Body of pancreas (tissue), 4 donors: Measurements from ENCODE around the gene SATB2. TPM values are rescaled to one million over a fixed set of nuclear protein-coding genes. Genes with fewer than 3 reads are reported as not detected.

ENCODE experiments used
- ATAC-seq: fragments of 150-250 bp; one replicate; pipeline ENCODE4 v1.9.1; 2016
- DNase-seq, 4 donors: peaks; one replicate each; pipeline ENCODE4 v3.0.0-alpha.2; 2019
- H3K27ac ChIP-seq, 4 donors: fragments of 200-600 bp; sonication (generic); 1 replicate in 3 of 4; 2 replicates in 1 of 4; pipeline versions ENCODE4 v1.5.1 to v1.6.1; 2016 to 2019; ENCODE audit warnings: mild to moderate bottlenecking in 1 of 4, mixed read lengths in 1 of 4, moderate library complexity in 1 of 4
- H3K27me3 ChIP-seq, 2 donors: fragments of 200-600 bp; sonication (generic); one replicate each; pipeline ENCODE4 v1.6.0; 2016; ENCODE audit warnings: mild to moderate bottlenecking in 1 of 2
- H3K36me3 ChIP-seq, 2 donors: fragments of 200-600 bp; sonication (generic); replicated peaks in 1 of 2; 2 replicates each; pipeline ENCODE4 v1.5.1; 2016; ENCODE audit warnings: low read depth in 2 of 2; ENCODE audit not compliant: insufficient read depth in 1 of 2
- H3K4me1 ChIP-seq: fragments of 200-600 bp; sonication (generic); one replicate; pipeline ENCODE4 v1.6.0; 2016
- H3K4me3 ChIP-seq, 2 donors: fragments of 200-600 bp; sonication (generic); 1 replicate in 1 of 2; 2 replicates in 1 of 2; pipeline ENCODE4 v1.5.1; 2016 to 2019
- H3K9me3 ChIP-seq, 3 donors: fragments of 200-600 bp; sonication (generic); 1 replicate in 2 of 3; 2 replicates in 1 of 3; pipeline ENCODE4 v1.5.1; 2016
- POLR2A ChIP-seq, 3 donors: fragments of 450-650 bp; IDR thresholded peaks; one replicate each; pipeline ENCODE4 v1.6.1; 2016; ENCODE audit warnings: antibody characterized with exemption in 3 of 3, mild to moderate bottlenecking in 2 of 3
- WGBS, 2 donors: methylation state at CpG; one replicate each; pipeline ENCODE4 v1.1.5; 2017; 5-methylcytosine and 5-hydroxymethylcytosine counted together
- intact Hi-C: fragments of 100-400 bp; cut with DNase I; formaldehyde crosslinking; loops from one replicate; pipeline ENCODE4 v1.15.1; 2023
- total RNA-seq, 2 donors: library from RNA; depleted of rRNA; stranded (reverse); fragments of >200 nt; gene quantifications; one replicate each; pipeline ENCODE4 v1.1.0, GENCODE V29; 2016
- TF ChIP-seq, protein P1 (sequence below), 7 experiments: fragments of 450-650 bp in 4 of 7; fragments of 200-600 bp in 3 of 7; sonication (generic) in 3 of 7; IDR thresholded peaks; one replicate each; pipeline ENCODE4 v1.5.1; 2016 to 2019; ENCODE audit warnings: antibody characterized with exemption in 7 of 7

Gene SATB2
- total RNA-seq, 2 donors from 2014 or later = 2.6 to 4.3 TPM

GRCh38 chr2:199404841-199405240 is 52.9 kb downstream of the SATB2 start:
- no peak for ATAC-seq
- Histone ChIP-seq H3K4me1 (no peaks in the 10 kb centered on the region), H3K27ac (no peak overlapping the region)

GRCh38 chr2:199395311-199395710 is 62.4 kb downstream of the SATB2 start:
- no peak for DNase-seq
- H3K4me1 ChIP-seq = no peaks in the 10 kb centered on the region
- intact Hi-C loops = no loop called here
- ATAC-seq = no peak
- H3K27ac ChIP-seq = no peak overlapping the region
- H3K4me3 ChIP-seq = no peak overlapping the region
- no peak for TF ChIP-seq POLR2A (IDR thresholded peaks at IDR 0.05)
- TF ChIP-seq, protein P1, sequence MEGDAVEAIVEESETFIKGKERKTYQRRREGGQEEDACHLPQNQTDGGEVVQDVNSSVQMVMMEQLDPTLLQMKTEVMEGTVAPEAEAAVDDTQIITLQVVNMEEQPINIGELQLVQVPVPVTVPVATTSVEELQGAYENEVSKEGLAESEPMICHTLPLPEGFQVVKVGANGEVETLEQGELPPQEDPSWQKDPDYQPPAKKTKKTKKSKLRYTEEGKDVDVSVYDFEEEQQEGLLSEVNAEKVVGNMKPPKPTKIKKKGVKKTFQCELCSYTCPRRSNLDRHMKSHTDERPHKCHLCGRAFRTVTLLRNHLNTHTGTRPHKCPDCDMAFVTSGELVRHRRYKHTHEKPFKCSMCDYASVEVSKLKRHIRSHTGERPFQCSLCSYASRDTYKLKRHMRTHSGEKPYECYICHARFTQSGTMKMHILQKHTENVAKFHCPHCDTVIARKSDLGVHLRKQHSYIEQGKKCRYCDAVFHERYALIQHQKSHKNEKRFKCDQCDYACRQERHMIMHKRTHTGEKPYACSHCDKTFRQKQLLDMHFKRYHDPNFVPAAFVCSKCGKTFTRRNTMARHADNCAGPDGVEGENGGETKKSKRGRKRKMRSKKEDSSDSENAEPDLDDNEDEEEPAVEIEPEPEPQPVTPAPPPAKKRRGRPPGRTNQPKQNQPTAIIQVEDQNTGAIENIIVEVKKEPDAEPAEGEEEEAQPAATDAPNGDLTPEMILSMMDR (IDR thresholded peaks at IDR 0.05) = no peak
- no peaks in the 10 kb centered on the region for H3K9me3 ChIP-seq
- no peaks in the 10 kb centered on the region for H3K27me3 ChIP-seq
- H3K36me3 ChIP-seq = no peaks in the 10 kb centered on the region

More at GRCh38 chr2:199404841-199405240, 52.9 kb downstream of the SATB2 start:
- TF ChIP-seq, protein P1 (IDR thresholded peaks at IDR 0.05) = no peak
- no peak for TF ChIP-seq POLR2A (IDR thresholded peaks at IDR 0.05)
- Histone ChIP-seq H3K9me3 (no peaks in the 10 kb centered on the region), H3K4me3 (no peak overlapping the region), H3K27me3 (no peaks in the 10 kb centered on the region), H3K36me3 (no peaks in the 10 kb centered on the region)
- no peak for DNase-seq
- intact Hi-C loops = no loop called here
- WGBS, 2 donors = 80 to 94% methylated on average over 1 of the region's 1 CpG

DNA sequence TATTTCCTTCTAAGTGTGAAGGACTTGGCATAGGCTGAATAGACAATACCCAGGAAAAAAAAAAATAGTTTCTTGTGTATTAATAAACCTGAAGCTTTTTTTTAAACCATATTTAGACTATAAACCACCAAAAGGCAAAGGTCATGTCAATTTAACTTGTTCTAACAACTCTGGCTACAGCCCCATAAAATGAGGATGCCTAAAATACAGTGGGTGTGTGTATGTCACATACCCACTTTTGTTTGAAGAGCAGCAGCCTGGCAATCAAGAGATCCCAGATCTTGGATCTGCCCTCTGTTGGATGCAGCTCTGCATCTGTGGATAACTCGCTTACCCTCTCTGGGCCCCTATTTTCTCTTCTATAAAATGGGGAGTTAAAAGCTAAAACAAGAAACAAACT is 65.4 kb downstream of the SATB2 start:
- Histone ChIP-seq H3K4me3 (no peak overlapping the region), H3K4me1 (no peaks in the 10 kb centered on the region), H3K36me3 (no peaks in the 10 kb centered on the region), H3K27ac (no peak overlapping the region), H3K27me3 (no peaks in the 10 kb centered on the region), H3K9me3 (no peaks in the 10 kb centered on the region)
- TF ChIP-seq POLR2A (IDR thresholded peaks at IDR 0.05) = no peak
- TF ChIP-seq, protein P1 (IDR thresholded peaks at IDR 0.05) = no peak
- no peak for DNase-seq
- no peak for ATAC-seq
- WGBS, 2 donors = 64 to 100% methylated on average over 1 of the region's 1 CpG
- intact Hi-C loops = no loop called here

DNA sequence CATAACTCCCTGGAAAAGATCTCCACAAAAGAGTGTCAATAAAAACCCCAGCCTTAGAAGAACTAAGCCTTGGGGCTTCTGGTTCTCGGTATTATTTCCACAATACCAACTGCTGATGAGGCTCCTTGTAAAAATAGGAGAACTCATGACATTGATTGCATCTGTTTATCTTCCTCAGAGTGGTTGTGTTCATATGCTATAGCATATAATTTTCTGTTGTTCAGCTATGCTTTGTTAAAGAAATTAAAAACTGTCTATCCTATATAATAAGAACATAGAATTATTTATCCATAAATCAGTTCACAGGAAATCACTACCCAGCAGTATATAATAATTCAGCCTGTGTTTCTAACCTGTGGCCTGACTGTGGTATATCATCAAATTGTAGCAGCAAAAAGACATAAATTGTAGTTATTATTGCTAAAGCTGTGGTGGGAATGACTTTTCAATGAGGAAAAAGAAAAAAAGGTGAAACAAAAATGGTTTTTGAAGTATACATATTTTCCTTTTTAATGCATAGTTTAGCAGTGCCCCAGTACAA is 68.9 kb downstream of the SATB2 start:
- no peak for TF ChIP-seq POLR2A (IDR thresholded peaks at IDR 0.05)
- TF ChIP-seq, protein P1 (IDR thresholded peaks at IDR 0.05) = no peak
- Histone ChIP-seq H3K36me3 (no peaks in the 10 kb centered on the region), H3K4me1 (peaks cover 8% of the 10 kb centered on the region), H3K27ac (no peak overlapping the region), H3K4me3 (no peak overlapping the region), H3K27me3 (no peaks in the 10 kb centered on the region), H3K9me3 (no peaks in the 10 kb centered on the region)
- 66 to 88% methylated on average over 1 of the region's 1 CpG for WGBS, 2 donors
- DNase-seq (no peak), ATAC-seq (no peak)
- intact Hi-C loops = no loop called here

DNA sequence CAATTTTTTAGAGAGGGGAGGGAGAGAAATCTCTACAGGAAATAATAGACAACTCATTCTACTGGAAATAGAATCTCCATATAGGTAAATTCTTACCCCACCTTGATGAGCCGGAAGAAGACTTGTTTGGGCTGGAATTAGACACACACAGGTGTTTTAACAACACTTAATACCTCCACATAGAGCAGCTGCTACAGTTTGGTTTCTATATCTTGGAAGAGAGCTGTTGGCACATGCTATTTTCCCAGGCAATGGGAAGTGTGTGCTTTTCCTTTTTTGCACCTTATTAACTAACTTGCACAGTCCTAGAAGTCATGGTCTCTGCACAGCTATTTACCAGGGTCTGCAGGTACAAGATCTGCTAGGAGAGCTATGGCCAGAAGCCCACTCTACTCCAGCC is 73.7 kb downstream of the SATB2 start:
- H3K27me3 ChIP-seq = no peaks in the 10 kb centered on the region
- no peaks in the 10 kb centered on the region for H3K9me3 ChIP-seq
- H3K4me1 ChIP-seq = peaks cover 8% of the 10 kb centered on the region
- H3K36me3 ChIP-seq = no peaks in the 10 kb centered on the region
- H3K27ac ChIP-seq = no peak overlapping the region
- H3K4me3 ChIP-seq = no peak overlapping the region
- no peak for TF ChIP-seq POLR2A (IDR thresholded peaks at IDR 0.05)
- TF ChIP-seq, protein P1 (IDR thresholded peaks at IDR 0.05) = no peak
- 16 to 45% methylated on average over 1 of the region's 1 CpG for WGBS, 2 donors
- ATAC-seq (peak; percentile 30), DNase-seq (no peak)
- intact Hi-C loops = no loop called here
